Mucosa of rectum (tissue), 2 donors: Measurements from ENCODE around the gene MAP2.

ENCODE experiments used
- H3K27ac ChIP-seq, 2 donors: one replicate each; pipeline ENCODE4 v1.7.0; 2013; ENCODE audit warnings: inconsistent platforms in 2 of 2, low read depth in 2 of 2, low read length in 2 of 2
- H3K27me3 ChIP-seq, 2 donors: one replicate each; pipeline ENCODE4 v1.7.0; 2013; ENCODE audit warnings: low read length in 2 of 2; ENCODE audit not compliant: control insufficient read depth in 2 of 2, insufficient read depth in 2 of 2
- H3K36me3 ChIP-seq, 2 donors: one replicate each; pipeline ENCODE4 v1.7.0; 2013; ENCODE audit warnings: low read length in 2 of 2; ENCODE audit not compliant: control insufficient read depth in 2 of 2, insufficient read depth in 2 of 2
- H3K4me1 ChIP-seq, 2 donors: one replicate each; pipeline ENCODE4 v1.7.0; 2013; ENCODE audit warnings: low read length in 2 of 2, mild to moderate bottlenecking in 1 of 2; ENCODE audit not compliant: control insufficient read depth in 2 of 2, insufficient read depth in 2 of 2
- H3K4me3 ChIP-seq, 2 donors: one replicate each; pipeline ENCODE4 v1.7.0; 2013; ENCODE audit warnings: low read length in 2 of 2
- H3K9ac ChIP-seq, 2 donors: one replicate each; pipeline ENCODE4 v1.7.0; 2013; ENCODE audit warnings: low read length in 2 of 2, low read depth in 1 of 2, mild to moderate bottlenecking in 1 of 2
- H3K9me3 ChIP-seq, 2 donors: one replicate each; pipeline ENCODE4 v1.7.0; 2013; ENCODE audit warnings: low read length in 2 of 2; ENCODE audit not compliant: control insufficient read depth in 2 of 2
- donor health status: healthy.
- donor health status: Normal muscosa, but diverticular disease.

MAP2 gene

DNA sequence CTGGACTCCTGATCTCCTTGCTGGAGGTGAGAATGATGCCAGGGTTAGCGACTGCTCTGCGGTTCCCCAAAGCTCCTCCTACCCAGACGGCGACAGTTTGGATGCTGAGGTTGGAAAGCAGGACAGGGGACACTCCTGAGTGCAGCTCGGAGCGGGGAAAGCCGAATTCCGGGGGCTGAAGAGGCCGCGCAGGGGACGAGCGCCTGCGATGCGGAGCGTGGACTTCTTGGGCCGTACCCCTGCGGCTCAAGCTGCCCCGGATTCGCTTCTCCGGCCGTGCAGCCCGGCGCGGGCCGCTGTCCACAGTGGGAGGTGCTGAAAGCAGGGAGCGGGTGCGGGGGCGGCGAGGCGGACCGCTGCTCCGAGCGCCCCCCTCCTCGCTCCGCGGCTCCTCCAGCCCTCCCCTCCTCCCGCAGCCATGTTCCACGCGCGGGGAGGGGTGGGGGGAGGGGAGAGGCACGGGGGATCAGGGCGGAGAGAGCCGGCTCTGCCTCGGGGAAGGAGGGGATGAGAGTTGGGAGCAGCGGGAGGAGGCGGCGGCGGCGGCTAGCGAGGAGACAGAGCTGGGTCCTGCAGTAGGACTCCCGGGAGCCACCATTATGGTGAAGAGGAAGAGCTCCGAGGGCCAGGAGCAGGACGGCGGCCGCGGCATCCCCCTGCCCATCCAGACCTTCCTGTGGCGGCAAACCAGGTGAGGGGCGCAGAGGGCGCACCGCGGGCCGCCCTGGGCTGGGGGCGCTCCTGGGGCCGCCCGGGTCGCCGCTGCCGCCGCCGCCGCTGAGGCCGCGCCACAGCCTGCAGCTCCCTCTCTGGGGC is 347.8 kb downstream of the MAP2 start, which contains the start of gene UNC80:
Gene UNC80 (plus strand): TSS at position 359 of the 816 bp plus-strand sequence. CDS start 241 bp downstream, at position 600.
- no peak within 1 kb of the TSS for H3K27ac ChIP-seq
- H3K27me3 ChIP-seq: no peaks in the 10 kb centered on the region
- no peaks in the 10 kb centered on the region for H3K36me3 ChIP-seq
- H3K9ac ChIP-seq: no peak within 1 kb of the TSS
- H3K9me3 ChIP-seq: no peaks in the 10 kb centered on the region
- H3K4me3 ChIP-seq: no peak within 1 kb of the TSS
- H3K4me1 ChIP-seq: no peaks in the 10 kb centered on the region

DNA sequence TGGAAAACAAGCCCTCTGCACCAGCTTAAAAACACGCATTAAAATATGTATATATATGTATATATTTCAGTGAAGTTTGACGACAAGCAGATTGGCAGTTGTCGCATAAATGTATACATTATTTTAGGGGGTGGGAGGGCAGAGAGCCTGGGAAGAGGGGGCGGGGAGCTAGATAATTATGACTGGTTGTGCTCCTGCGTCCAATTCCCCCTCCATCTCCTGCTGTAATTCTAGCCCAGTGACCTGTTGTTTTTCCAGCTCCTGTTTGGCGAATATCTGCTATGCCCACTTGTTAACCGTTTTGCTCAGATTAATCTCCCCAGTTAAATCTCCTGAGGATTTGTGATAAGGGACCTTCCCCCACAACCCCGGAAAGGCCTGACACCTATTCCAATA is 348.4 kb downstream of the MAP2 start:
- no peaks in the 10 kb centered on the region for H3K36me3 ChIP-seq
- no peaks in the 10 kb centered on the region for H3K4me1 ChIP-seq
- no peak overlapping the region for H3K27ac ChIP-seq
- H3K9me3 ChIP-seq: no peaks in the 10 kb centered on the region
- H3K27me3 ChIP-seq: no peaks in the 10 kb centered on the region
- no peak overlapping the region for H3K9ac ChIP-seq
- H3K4me3 ChIP-seq: no peak overlapping the region

DNA sequence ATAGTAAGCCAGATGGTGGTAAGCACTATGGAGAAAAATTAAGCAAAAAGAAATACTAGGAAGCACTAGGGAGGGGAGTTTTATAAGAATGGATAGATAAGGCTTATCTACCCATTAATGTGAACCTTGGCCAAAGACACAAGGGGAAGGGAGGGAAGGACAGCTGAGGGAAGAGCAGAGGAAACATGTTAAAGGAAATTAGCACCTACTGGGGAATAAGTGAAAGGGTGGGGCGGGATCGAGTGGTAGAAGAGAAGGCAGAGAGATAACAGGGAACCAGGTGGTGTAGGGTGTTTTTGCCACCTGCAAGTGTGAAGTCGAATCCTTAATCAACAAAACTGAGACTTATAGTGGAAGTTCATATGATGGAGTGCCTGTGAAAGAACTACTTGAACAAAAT is 349.5 kb downstream of the MAP2 start:
- no peaks in the 10 kb centered on the region for H3K4me1 ChIP-seq
- H3K4me3 ChIP-seq: no peak overlapping the region
- no peak overlapping the region for H3K9ac ChIP-seq
- no peaks in the 10 kb centered on the region for H3K36me3 ChIP-seq
- no peaks in the 10 kb centered on the region for H3K27me3 ChIP-seq
- no peaks in the 10 kb centered on the region for H3K9me3 ChIP-seq
- no peak overlapping the region for H3K27ac ChIP-seq
